Measurements from ENCODE around the gene FGF1.

The FGF1 gene

GRCh38 chr5:142694092-142694856 is 8.4 kb upstream of the FGF1 start:
- DNase-seq = no peak

DNA sequence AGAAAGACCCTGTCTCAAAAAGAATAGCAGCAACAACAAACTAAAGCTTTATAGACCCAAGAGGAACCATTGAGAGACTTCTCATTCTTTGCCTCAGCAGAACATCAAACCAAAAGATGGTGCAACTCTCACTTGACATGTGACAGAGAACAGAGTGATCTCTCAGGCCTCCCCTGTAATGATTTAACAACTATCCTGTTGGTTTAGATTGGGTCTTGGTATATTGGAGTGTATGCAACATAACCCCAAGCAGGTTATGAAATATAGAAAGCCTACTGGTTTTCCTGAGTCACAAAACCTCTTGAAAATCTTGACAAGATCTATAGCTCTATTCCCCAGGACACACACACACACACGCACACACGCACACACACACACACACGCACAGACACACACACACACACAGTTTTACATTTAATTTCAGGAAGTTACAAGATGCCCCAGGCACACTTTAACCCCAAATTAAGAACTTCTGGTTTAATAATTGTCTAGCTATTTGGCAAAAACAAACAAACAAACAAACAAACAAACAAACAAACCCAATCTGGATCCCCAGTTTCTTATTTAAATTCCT is 6.5 kb upstream of the FGF1 start:
- DNase-seq = no peak

- DNase-seq = no peak
Measured at GRCh38 chr5:142690667-142691066, 4.8 kb upstream of the FGF1 start.

GRCh38 chr5:142689081-142689480 is 3.2 kb upstream of the FGF1 start:
- DNase-seq = no peak

DNA sequence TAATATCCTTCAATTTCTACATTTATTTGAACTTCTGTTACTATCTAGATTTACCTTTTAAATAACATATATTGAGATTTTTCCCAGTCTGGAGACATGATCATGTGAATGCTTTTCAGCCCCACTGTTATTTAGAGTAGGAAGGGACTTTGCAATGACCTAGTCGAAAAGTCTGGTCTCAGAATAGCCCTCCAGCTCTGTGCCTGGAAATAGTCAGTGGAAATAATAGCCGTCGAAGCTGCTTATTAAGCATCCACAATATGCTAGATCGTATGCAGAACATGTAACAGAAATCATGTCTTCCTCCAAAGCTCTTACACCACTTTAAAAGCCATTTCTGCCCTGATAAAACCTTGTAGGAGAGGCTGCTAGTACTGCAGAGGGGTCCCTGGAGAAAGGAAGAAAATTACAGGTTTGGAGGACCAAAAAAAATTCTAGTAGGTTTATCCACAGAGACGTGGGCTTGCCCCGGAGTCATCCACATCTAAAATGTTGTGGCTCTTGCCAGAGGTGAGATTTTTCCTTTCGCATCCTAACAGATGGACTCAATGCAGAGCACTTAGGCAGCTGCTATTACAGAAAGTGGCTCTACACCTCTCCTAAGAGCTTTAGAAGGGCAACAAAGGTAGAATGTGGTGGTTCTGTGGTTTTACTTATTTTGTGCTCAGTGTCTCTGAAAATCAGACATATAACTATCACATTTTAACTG is 2.5 kb upstream of the FGF1 start:
- no peak for DNase-seq

DNA sequence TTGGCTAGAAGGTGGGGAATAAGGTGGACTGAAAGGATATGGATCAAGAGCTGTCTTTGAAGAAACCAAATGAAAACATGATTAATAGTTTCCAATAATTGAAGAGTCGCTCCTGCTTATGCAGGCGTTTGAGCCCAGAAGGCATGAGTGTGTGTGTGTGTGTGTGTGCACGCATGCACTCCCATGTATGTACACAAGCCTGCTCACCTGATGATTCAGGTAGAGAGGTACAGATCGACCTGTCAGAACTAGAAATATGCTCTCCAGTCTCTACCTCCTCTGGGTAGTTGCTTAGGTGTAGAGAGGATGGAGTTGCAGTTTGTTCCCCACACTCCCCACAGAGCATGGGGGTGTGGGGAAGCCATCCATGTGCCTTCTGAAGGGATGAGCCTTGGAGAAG is 1.1 kb upstream of the FGF1 start:
- no peak for DNase-seq

- DNase-seq = no peak
Measured at GRCh38 chr5:142686210-142686734, 382 bp upstream of the FGF1 start.

- no peak for DNase-seq
Measured at GRCh38 chr5:142684508-142685041, 1.3 kb downstream of the FGF1 start.

DNA sequence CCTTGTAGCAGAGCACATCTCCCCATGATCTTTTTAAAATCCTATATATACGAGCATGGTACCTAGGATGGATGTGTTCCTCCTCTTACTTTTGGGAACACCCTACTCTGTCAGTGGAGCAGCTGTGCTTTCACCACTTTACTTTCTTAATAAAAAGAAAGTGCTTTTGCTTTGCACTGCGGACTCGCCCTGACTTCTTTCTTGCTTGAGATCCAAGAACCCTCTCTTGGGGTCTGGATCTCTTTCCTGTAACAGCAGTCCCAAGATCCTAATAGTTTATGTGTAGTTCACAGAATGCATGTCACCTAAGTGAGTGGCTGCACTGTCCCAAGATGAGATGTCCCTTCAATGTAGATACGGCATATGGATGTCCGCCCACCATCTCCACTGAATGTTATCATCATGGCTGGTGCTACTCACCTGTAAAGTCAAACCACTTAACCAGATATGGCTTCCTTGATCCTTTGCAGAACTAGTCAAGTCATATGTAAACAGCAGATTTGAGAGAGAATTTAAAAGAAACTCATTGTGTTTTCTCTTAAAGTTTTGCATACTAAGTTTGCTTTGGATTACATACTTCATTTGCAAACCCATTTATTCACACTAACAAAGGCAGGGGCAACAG is 1.9 kb downstream of the FGF1 start:
- DNase-seq = no peak

- DNase-seq = no peak
Measured at GRCh38 chr5:142683116-142683515, 2.8 kb downstream of the FGF1 start.

GRCh38 chr5:142680605-142681259 is 5.2 kb downstream of the FGF1 start:
- DNase-seq = no peak

- no peak for DNase-seq
Measured at GRCh38 chr5:142679744-142680143, 6.1 kb downstream of the FGF1 start.

- no peak for DNase-seq
Measured at GRCh38 chr5:142678529-142678928, 7.4 kb downstream of the FGF1 start.

DNA sequence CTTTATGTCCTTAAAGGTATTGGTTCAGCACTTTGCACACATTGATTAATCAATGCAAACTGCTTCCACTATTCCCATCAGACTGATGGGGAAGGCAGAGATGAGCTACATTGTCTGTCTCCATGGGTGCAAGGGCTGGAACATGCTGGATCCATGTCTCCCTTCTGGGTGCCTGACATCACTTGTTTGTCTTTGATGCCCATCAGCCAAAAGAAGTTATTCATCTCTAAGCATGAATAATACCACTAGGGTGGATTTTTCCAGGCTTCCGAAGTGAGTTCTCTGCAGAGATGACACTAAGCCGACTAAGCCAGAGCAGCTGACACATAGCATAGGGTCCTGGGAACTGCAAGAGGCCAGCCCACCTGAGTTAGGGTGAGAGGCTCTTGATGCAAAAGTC is 8.7 kb downstream of the FGF1 start:
- no peak for DNase-seq

DNA sequence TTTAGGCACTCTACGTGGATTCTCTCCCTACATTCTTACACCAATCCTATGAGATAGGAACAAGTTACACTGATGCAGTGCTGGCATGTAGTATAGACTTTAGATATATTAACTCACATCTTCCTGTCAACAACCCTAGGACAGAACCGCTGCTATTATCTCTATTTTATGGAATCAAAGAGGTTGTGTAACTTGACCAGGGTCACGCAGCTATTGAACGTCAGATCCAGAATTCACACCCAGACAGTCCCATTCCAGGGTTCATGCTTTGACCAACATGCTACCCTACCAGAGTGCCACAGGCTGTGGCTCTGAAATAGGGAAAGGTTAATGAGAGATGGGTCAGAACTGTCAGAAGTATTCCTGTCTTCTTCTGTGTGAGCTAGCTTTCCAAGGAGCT is 9.6 kb downstream of the FGF1 start:
- no peak for DNase-seq

DNA sequence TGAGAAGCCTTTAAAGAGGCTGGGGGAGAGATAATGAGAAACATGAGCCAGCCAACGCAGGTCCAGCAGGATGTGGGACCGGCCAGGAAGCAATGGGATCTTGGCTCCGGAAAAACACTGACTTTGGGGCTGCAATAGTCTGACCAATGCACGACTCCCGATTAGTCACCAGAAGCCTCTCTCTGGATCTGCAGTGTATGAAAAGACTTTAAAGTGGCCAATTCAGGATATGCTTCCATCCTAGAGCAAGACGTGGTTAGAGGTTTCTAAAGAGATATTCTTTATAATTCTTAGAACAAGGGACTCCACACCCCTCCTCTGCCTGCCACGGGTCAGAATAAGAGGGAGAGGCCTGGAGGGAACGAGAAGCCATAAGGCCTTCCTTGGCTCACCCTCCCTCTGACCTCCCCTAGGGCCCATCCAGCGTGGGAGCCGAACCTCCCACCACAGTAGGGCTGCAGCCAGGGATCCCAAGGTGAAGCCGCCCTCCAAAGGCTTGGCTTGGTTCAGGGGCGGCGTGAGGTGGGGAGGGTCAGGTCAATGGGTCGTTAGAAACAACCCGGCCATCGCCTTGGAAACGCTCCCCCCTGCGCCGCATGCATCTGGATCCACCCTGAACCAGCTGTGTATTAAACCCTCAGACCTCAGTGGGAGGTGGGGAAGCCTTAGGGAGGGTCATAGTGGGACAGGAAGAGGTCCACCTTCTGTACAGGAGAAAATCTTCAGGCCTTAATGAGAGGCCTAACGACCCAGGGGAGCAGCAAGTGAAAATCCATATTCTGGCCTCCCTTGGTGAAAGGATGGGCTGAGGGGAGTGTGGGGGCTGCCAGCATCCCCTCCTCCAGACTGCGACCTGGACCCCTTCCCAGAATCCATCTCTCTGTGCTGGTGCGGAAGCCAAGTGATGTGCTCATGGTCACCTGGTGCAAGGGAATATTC is 11.1 kb downstream of the FGF1 start:
- DNase-seq = no peak

- no peak for DNase-seq
Measured at GRCh38 chr5:142671801-142672200, 14.1 kb downstream of the FGF1 start.

- no peak for DNase-seq
Measured at GRCh38 chr5:142671266-142671665, 14.6 kb downstream of the FGF1 start.

- DNase-seq = no peak
Measured at GRCh38 chr5:142670804-142671203, 15.1 kb downstream of the FGF1 start.

DNA sequence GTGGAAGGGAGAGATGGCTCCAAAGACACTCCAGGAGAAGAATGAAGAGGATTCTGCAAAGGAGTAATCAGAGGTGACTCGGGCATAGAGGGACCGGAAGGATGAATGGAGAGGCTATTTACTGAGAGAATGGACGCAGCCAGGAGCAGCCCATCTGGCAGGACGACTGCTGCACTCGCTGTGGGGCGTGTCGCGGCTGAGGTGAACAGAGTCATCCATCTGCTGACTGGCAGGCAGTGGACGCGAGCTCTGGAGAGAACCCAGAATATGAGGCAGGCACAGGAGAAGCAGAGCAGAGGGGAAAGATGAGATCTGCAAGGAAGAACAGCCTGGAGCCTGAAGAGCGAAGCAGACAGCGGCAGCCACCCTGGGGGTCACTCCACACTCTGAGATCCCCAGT is 16.4 kb downstream of the FGF1 start:
- DNase-seq = no peak

GRCh38 chr5:142668336-142668735 is 17.6 kb downstream of the FGF1 start:
- no peak for DNase-seq

- no peak for DNase-seq
Measured at GRCh38 chr5:142667831-142668230, 18.1 kb downstream of the FGF1 start.

Measured in CD4-positive, alpha-beta T cell treated with Interleukin-21 for 1 hour (primary cell).